Ovary (tissue), 3 donors: ENCODE data around the gene GP5.

Experiments used
- CTCF ChIP-seq, 3 donors: fragments of 450-650 bp in 2 of 3; fragments of 200-600 bp in 1 of 3; IDR thresholded peaks; one replicate each; pipeline versions ENCODE4 v1.5.1 to v1.8.0; 2016 to 2022; ENCODE audit warnings: antibody characterized with exemption in 3 of 3, mild to moderate bottlenecking in 1 of 3
- EP300 ChIP-seq: sonication (generic); formaldehyde crosslinking; IDR thresholded peaks from one replicate; pipeline ENCODE4 v1.6.1; 2017; ENCODE audit warnings: antibody characterized with exemption
- POLR2A ChIP-seq: fragments of 450-650 bp; IDR thresholded peaks from one replicate; pipeline ENCODE4 v1.6.1; 2017; ENCODE audit warnings: antibody characterized with exemption, mild to moderate bottlenecking, moderate library complexity
- donor health status: DM: no; HTN: no; CAD: no.

- TF ChIP-seq CTCF (IDR thresholded peaks at IDR 0.05) (no peak), EP300 (no peak), POLR2A (no peak)
Observed at GRCh38 chr3:194374935-194375334, 24.1 kb downstream of the GP5 start.
